Measurements from ENCODE around the gene DUOXA1.
"Not testable (repeated sequence)": the region's sequence is repeated elsewhere in the genome, so short reads cannot be mapped to it uniquely, and the experiment has no call there.

Gene DUOXA1

GRCh38 chr15:45112143-45112590 is 17.5 kb downstream of the DUOXA1 start:
- no peak for DNase-seq

- no peak for DNase-seq
Observed at GRCh38 chr15:45111390-45112142, 18.1 kb downstream of the DUOXA1 start.

- no peak for DNase-seq
Observed at GRCh38 chr15:45110256-45110820, 19.3 kb downstream of the DUOXA1 start.

- DNase-seq, result no peak
Observed at GRCh38 chr15:45107941-45108630, 21.6 kb downstream of the DUOXA1 start.

GRCh38 chr15:45106002-45106790 is 23.5 kb downstream of the DUOXA1 start:
- no peak for DNase-seq

GRCh38 chr15:45105586-45105985 is 24.1 kb downstream of the DUOXA1 start:
- no peak for DNase-seq

GRCh38 chr15:45104170-45104569 is 25.5 kb downstream of the DUOXA1 start:
- DNase-seq, result not testable (repeated sequence)

GRCh38 chr15:45102226-45102625 is 27.5 kb downstream of the DUOXA1 start:
- no peak for DNase-seq

- DNase-seq, result no peak
Observed at GRCh38 chr15:45101749-45102148, 27.9 kb downstream of the DUOXA1 start.

GRCh38 chr15:45100884-45101625 is 28.6 kb downstream of the DUOXA1 start:
- no peak for DNase-seq

GRCh38 chr15:45099549-45100165 is 30.0 kb downstream of the DUOXA1 start:
- DNase-seq, result no peak

- no peak for DNase-seq
Observed at GRCh38 chr15:45097466-45097865, 32.2 kb downstream of the DUOXA1 start.

GRCh38 chr15:45095661-45096060 is 34.0 kb downstream of the DUOXA1 start:
- DNase-seq, result no peak

- no peak for DNase-seq
Observed at GRCh38 chr15:45094358-45094730, 35.3 kb downstream of the DUOXA1 start.

GRCh38 chr15:45093622-45094357 is 35.9 kb downstream of the DUOXA1 start:
- DNase-seq, result no peak

GRCh38 chr15:45093013-45093412 is 36.7 kb downstream of the DUOXA1 start:
- DNase-seq, result no peak

- no peak for DNase-seq
Observed at GRCh38 chr15:45091576-45091975, 38.1 kb downstream of the DUOXA1 start.

GRCh38 chr15:45091161-45091560 is 38.5 kb downstream of the DUOXA1 start:
- no peak for DNase-seq

- no peak for DNase-seq
Observed at GRCh38 chr15:45089712-45090373, 39.8 kb downstream of the DUOXA1 start.

- no peak for DNase-seq
Observed at GRCh38 chr15:45088801-45089711, 40.6 kb downstream of the DUOXA1 start.
